AG04449 (cell line): ENCODE data around the gene GNPAT.
A peak's percentile ranks its signal among the peaks of the same experiment; 100 is the strongest.
"Not testable (repeated sequence)": the region's sequence is repeated elsewhere in the genome, so short reads cannot be mapped to it uniquely, and the experiment has no call there.

ENCODE experiments used
- CTCF ChIA-PET: fragments of 350-600 bp; formaldehyde crosslinking; extraction: SDS; loops from one replicate; lab custom pipeline; 2021; ENCODE audit warnings: antibody characterized with exemption; lab: Yijun Ruan, JAX
- POLR2A ChIA-PET: fragments of 400-600, 350-600 bp; formaldehyde crosslinking; extraction: SDS; loops from one replicate; lab custom pipeline; 2020; ENCODE audit warnings: antibody characterized with exemption, inconsistent platforms; lab: Yijun Ruan, JAX
- DNase-seq: peaks from one replicate; pipeline ENCODE4 v3.0.0-alpha.2; 2010; ENCODE audit warnings: low read depth, low spot score
- H3K4me3 ChIP-seq: 2 replicates; pipeline ENCODE4 v1.5.1; 2011; ENCODE audit warnings: low read depth, mild to moderate bottlenecking, control low read depth, low read length
- TF ChIP-seq, protein P1 (sequence below): IDR thresholded peaks from one replicate; pipeline ENCODE4 v1.5.1; 2011; ENCODE audit warnings: mild to moderate bottlenecking, moderate library complexity, low read length, control low read depth, inconsistent platforms; ENCODE audit not compliant: insufficient read depth; ENCODE audit errors: missing control alignments

Gene GNPAT

DNA sequence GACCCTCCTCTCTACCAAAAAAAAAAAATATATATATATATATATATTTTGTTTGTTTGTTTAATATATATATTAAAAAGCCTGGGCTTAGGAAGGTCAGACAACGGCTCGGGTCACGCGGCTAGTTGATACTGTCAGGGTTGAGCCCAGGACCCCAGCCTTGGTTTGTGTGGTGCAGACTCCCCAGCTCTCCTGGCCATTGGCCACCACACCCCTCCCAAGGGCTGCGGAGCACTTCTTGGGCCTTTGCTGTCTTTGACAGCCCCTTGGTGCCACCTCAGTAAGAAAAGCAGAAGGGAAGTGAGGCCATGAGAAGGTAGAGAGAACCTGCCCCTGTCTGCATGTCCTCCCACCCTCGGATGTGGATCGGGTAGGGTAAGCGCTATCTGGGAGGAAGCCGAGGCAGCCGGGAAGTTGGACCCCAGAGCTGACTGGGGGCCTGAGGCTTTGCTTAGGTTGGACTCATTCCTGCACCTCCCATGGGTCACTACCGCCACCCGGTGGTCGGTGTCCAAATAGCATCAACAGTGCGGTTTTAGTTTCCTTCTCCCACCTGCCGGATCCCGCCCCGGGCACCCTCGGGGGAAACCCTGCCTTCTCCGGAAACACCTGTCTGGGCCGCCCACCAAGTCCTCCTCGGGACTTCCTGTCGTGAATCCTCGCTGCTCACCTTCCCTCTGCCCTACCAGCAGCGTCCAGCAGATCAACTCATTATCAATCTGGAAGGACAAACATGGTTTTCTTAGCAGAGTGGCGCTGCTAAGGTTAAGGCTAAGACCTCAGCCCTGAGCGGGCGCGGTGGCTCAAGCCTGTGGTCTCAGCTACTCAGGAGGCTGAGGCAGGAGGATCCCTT lies 29.8 kb upstream of the GNPAT start:
- no peak for DNase-seq
- CTCF ChIA-PET, result interaction anchor here (0.6 to 4.6 kb wide), 45 partner anchors 9 to 568 kb away, joined by 3 to 86 read pairs (median 5); no protein-coding TSS in a partner anchor
- H3K4me3 ChIP-seq, result peak overlapping the region; percentile 56
- POLR2A ChIA-PET, result no interaction called here
- TF ChIP-seq, protein P1, sequence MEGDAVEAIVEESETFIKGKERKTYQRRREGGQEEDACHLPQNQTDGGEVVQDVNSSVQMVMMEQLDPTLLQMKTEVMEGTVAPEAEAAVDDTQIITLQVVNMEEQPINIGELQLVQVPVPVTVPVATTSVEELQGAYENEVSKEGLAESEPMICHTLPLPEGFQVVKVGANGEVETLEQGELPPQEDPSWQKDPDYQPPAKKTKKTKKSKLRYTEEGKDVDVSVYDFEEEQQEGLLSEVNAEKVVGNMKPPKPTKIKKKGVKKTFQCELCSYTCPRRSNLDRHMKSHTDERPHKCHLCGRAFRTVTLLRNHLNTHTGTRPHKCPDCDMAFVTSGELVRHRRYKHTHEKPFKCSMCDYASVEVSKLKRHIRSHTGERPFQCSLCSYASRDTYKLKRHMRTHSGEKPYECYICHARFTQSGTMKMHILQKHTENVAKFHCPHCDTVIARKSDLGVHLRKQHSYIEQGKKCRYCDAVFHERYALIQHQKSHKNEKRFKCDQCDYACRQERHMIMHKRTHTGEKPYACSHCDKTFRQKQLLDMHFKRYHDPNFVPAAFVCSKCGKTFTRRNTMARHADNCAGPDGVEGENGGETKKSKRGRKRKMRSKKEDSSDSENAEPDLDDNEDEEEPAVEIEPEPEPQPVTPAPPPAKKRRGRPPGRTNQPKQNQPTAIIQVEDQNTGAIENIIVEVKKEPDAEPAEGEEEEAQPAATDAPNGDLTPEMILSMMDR, result peak; percentile 86

DNA sequence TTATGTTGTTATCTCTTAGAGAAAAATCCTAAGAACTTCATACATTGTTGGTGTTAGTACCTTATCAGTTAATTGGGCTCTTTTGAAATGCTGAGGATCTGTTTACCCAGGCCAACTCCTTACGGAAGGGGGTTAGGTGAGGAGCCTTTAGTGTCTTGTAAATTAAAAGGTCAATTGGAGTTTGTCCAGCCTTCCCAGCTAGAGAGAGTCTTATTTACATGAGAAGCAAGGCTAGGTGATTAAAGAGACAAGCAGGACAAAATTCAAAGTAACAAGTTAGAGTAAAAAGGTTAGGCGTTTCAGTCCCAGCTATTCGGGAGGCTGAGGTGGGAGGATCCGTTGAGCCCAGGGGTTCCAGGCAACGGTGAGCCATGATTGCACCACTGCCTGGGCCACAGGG lies 28.7 kb upstream of the GNPAT start:
- H3K4me3 ChIP-seq, POLR2A ChIA-PET, DNase-seq: not testable (repeated sequence)
- CTCF ChIA-PET, result interaction anchor here (1.1 to 4.6 kb wide), 20 partner anchors 8 to 569 kb away, joined by 3 to 86 read pairs (median 6); no protein-coding TSS in a partner anchor

DNA sequence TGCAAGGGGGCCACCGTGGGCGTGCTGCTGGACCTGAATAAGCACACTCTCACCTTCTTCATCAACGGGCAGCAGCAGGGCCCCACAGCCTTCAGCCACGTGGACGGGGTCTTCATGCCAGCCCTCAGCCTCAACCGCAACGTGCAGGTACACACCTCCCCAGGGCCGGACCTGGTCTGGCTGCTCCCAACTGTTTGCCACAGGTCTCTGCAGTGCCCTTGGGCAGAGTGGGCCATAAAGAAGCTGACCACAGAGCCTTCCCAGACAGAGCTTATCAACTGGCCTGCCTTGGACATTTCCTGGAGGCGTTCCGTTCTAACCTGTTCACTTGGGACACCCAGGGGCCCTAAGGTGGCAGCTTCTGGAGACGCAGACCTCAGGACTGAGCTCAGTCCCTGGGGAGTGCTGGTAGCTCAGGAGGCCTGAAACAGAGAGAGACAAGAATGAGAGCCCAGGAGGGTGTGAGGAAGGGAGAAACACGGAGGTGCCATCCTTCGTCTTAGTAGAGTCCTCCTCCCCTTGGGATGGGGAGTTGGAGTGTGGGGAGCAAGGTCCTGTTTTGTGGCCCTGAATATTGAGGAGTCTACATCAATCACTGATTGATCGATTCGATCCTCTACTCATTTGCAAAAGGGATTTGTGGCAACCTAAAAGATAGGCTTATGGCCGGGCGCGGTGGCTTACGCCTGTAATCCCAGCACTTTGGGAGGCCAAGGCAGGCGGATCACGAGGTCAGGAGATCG lies 27.0 kb upstream of the GNPAT start:
- no peak for DNase-seq
- TF ChIP-seq, protein P1, result no peak
- ChIA-PET POLR2A (no interaction called here), CTCF (interaction anchor here (0.8 to 5.8 kb wide), 6 partner anchors 8 to 417 kb away, joined by 3 to 35 read pairs (median 3); no protein-coding TSS in a partner anchor)
- no peak overlapping the region for H3K4me3 ChIP-seq

DNA sequence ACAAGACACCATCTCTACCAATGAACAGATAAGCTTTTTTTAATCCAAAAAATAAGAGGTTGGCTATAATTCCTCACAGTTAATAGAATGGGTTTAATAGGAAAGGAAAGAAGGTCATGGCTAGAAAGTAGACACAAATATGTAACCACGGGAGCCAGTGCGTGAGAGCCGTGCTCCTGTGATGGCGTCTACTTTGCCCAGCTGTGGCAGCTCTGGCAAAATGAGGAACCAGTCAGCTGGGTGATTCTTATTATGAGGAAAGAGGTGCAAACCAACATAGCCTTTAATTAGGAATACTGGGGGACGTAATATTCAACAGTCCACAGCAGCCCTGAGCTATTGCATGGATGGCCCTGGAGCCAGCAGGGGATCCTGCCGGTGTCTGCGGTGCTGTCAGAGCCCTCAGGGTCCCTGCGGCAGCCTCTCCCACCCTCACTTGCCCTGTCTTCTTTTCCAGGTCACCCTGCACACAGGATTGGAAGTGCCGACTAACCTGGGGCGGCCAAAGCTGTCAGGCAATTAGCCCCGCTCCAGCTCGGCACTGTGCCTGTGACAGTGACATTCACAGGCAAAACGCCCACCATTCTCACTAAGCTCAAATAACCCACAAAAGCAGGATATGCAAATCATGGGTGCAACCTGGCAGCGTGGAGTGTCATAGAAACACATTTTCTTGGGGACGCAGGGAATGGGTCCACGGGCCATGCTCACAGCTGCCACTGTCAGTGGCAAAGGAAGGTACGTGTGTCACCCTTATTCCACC lies 25.9 kb upstream of the GNPAT start:
- no peak overlapping the region for H3K4me3 ChIP-seq
- DNase-seq, result no peak
- POLR2A ChIA-PET, result no interaction called here
- TF ChIP-seq, protein P1, result no peak
- CTCF ChIA-PET, result interaction anchor here (1.0 to 5.8 kb wide), 6 partner anchors 9 to 418 kb away, joined by 3 to 35 read pairs (median 4); no protein-coding TSS in a partner anchor

DNA sequence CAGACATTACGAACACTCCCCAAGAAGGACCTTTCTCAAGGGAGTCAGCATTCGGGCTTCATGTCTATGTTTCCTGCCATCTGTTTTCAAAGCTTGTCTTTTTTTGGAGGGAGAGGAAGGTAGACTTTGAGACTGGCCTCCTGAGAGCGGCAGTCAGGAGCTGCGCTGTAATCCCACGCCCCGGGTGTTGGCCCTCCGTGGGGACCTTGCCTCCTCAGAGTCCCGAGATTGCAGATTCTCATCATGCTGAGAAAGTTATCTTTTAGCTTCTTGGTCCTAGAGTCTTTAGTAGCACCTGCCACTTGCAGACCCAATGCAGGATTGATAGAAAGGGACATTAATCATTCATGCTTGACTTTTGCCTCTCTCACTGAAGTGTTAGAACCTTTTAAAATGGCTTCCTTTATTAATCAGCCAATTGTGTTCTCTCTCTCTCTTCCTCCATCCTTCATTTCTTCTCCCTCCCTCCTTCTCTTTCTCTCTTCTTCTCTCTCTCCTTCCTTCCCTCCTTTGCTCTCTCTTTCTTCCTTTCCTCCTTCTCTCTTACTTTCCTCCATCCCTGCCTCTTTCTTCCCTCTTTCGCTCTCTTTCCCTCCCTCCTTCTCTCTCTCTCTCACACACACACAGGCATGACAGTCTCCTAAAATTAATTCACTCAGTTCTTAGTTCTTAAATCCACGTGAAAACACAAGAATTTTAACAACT lies 25.2 kb upstream of the GNPAT start:
- POLR2A ChIA-PET, result interaction anchor here (1.4 kb wide), 1 partner anchor 173 kb away, joined by 3 read pairs; no protein-coding TSS in a partner anchor
- H3K4me3 ChIP-seq, result no peak overlapping the region
- TF ChIP-seq, protein P1, result no peak
- CTCF ChIA-PET, result interaction anchor here (1.1 to 5.8 kb wide), 3 partner anchors 10 to 418 kb away, joined by 4 to 35 read pairs (median 13); no protein-coding TSS in a partner anchor
- no peak for DNase-seq

DNA sequence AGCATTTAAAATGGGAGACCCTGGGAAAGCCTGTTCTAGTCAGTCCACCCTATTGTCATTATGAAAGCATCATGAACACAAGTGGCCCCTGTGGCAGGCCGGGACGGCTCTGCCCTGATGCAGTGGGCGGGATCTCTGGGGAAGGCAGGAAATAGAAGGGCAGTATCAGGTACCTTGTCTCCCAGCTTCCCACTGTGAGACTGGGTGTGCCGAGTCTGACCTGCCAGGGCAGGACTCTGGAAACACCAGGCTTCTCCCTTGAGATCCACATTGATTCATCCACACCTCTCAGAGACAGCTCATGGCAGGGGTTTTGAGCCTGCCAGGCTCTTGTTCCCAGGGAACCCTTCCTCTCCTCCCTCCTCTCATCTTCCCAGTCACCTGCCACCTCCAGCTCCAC lies 24.5 kb upstream of the GNPAT start:
- TF ChIP-seq, protein P1, result no peak

More for the DNA sequence above, 24.5 kb upstream of the GNPAT start:
- POLR2A ChIA-PET, result interaction anchor here (1.4 kb wide), 1 partner anchor 174 kb away, joined by 3 read pairs; no protein-coding TSS in a partner anchor
- CTCF ChIA-PET, result interaction anchor here (1.1 to 5.8 kb wide), 3 partner anchors 11 to 419 kb away, joined by 3 to 35 read pairs (median 13); no protein-coding TSS in a partner anchor
- H3K4me3 ChIP-seq, result no peak overlapping the region
- no peak for DNase-seq
